Measurements from ENCODE around the gene HRG. TPM values are rescaled to one million over a fixed set of nuclear protein-coding genes. Genes with fewer than 3 reads are reported as not detected.

HRG gene
- polyA plus RNA-seq, 1 donor from 2014 or later: not detected

- Histone ChIP-seq H3K27me3 (ENCODE audit: insufficient read depth, low read depth, low read length) (no peaks in the 10 kb centered on the region), H3K4me2 (ENCODE audit: low read length) (no peak overlapping the region), H3K9ac (ENCODE audit: low read length) (no peak overlapping the region), H3K4me3 (ENCODE audit: low read length) (no peak overlapping the region), H3K36me3 (ENCODE audit: insufficient read depth, low read length) (no peaks in the 10 kb centered on the region), H3K9me2 (ENCODE audit: insufficient read depth, low read length) (no peaks in the 10 kb centered on the region), H3K79me2 (replicated peaks; ENCODE audit: insufficient read depth, low read length) (no peaks in the 10 kb centered on the region), H3F3A (ENCODE audit: insufficient read depth, low read length, poor library complexity, severe bottlenecking) (peaks cover 4% of the 10 kb centered on the region), H4K20me1 (ENCODE audit: insufficient read depth) (no peaks in the 10 kb centered on the region), H2AFZ (ENCODE audit: low read depth, low read length) (no peak overlapping the region), H3K27ac (ENCODE audit: low read length) (no peak overlapping the region), H3K9me3 (ENCODE audit: low read length) (no peaks in the 10 kb centered on the region)
- TF ChIP-seq TAF1 (IDR thresholded peaks at IDR 0.05; ENCODE audit: low read depth) (no peak), EP300 (conservative IDR thresholded peaks at IDR 0.05; ENCODE audit: poor library complexity, severe bottlenecking) (no peak), REST (IDR thresholded peaks at IDR 0.05; ENCODE audit: borderline replicate concordance) (no peak), RAD21 (conservative IDR thresholded peaks at IDR 0.05) (no peak), SMC3 (conservative IDR thresholded peaks at IDR 0.05; ENCODE audit: poor library complexity) (no peak), MXI1 (conservative IDR thresholded peaks at IDR 0.05; ENCODE audit: poor library complexity, severe bottlenecking) (no peak), EZH2 (IDR thresholded peaks at IDR 0.05; ENCODE audit: borderline replicate concordance, insufficient read depth, low read length, poor library complexity, severe bottlenecking) (no peak)
Observed at GRCh38 chr3:186668426-186668825, 2.6 kb downstream of the HRG start.

- H3K4me3 ChIP-seq (ENCODE audit: low read length): no peak overlapping the region
- no peaks in the 10 kb centered on the region for H3K9me3 ChIP-seq (ENCODE audit: low read length)
- H3K27me3 ChIP-seq (ENCODE audit: insufficient read depth, low read depth, low read length): no peaks in the 10 kb centered on the region
- H3K4me2 ChIP-seq (ENCODE audit: low read length): no peak overlapping the region
- no peak overlapping the region for H3K9ac ChIP-seq (ENCODE audit: low read length)
- peaks cover 4% of the 10 kb centered on the region for H3F3A ChIP-seq (ENCODE audit: insufficient read depth, low read length, poor library complexity, severe bottlenecking)
- H3K79me2 ChIP-seq (replicated peaks; ENCODE audit: insufficient read depth, low read length): no peaks in the 10 kb centered on the region
- H3K36me3 ChIP-seq (ENCODE audit: insufficient read depth, low read length): no peaks in the 10 kb centered on the region
- H4K20me1 ChIP-seq (ENCODE audit: insufficient read depth): no peaks in the 10 kb centered on the region
- H3K9me2 ChIP-seq (ENCODE audit: insufficient read depth, low read length): no peaks in the 10 kb centered on the region
- no peak overlapping the region for H3K27ac ChIP-seq (ENCODE audit: low read length)
- no peak for TF ChIP-seq REST (IDR thresholded peaks at IDR 0.05; ENCODE audit: borderline replicate concordance)
- no peak for TF ChIP-seq EZH2 (IDR thresholded peaks at IDR 0.05; ENCODE audit: borderline replicate concordance, insufficient read depth, low read length, poor library complexity, severe bottlenecking)
- TF ChIP-seq POLR2AphosphoS5 (IDR thresholded peaks at IDR 0.05): no peak
- TF ChIP-seq MXI1 (conservative IDR thresholded peaks at IDR 0.05; ENCODE audit: poor library complexity, severe bottlenecking): no peak
- TF ChIP-seq RAD21 (conservative IDR thresholded peaks at IDR 0.05): no peak
- no peak overlapping the region for H2AFZ ChIP-seq (ENCODE audit: low read depth, low read length)
Observed at GRCh38 chr3:186669378-186670084, 3.7 kb downstream of the HRG start.
